Ovary (tissue), 9 donors: ENCODE results near the gene NLGN1. TPM values are rescaled to one million over a fixed set of nuclear protein-coding genes. Genes with fewer than 3 reads are reported as not detected.

Experiments used
- DNase-seq, 5 donors: peaks; one replicate each; pipeline ENCODE4 v3.0.0-alpha.2; 2019 to 2020
- H3K27ac ChIP-seq, 2 donors: fragments of 200-600 bp; one replicate each; pipeline versions ENCODE4 v1.5.1 to v1.8.0; 2019 to 2022
- H3K27me3 ChIP-seq: fragments of 200-600 bp; one replicate; pipeline ENCODE4 v1.8.0; 2022
- H3K36me3 ChIP-seq: fragments of 200-600 bp; sonication (generic); one replicate; pipeline ENCODE4 v1.5.1; 2019
- H3K4me1 ChIP-seq: one replicate; pipeline ENCODE4 v1.8.1; 2013; ENCODE audit warnings: mild to moderate bottlenecking, moderate library complexity; ENCODE audit not compliant: insufficient read depth
- H3K4me3 ChIP-seq: fragments of 200-600 bp; sonication (generic); one replicate; pipeline ENCODE4 v1.5.1; 2017
- H3K9me3 ChIP-seq, 2 donors: fragments of 200-600 bp in 1 of 2; sonication (generic) in 1 of 2; one replicate each; pipeline versions ENCODE4 v1.5.1 to v1.8.1; 2013 to 2019; ENCODE audit warnings: mild to moderate bottlenecking in 1 of 2, moderate library complexity in 1 of 2
- EP300 ChIP-seq: sonication (generic); formaldehyde crosslinking; IDR thresholded peaks from one replicate; pipeline ENCODE4 v1.6.1; 2017; ENCODE audit warnings: antibody characterized with exemption
- POLR2A ChIP-seq: fragments of 450-650 bp; IDR thresholded peaks from one replicate; pipeline ENCODE4 v1.6.1; 2017; ENCODE audit warnings: antibody characterized with exemption, mild to moderate bottlenecking, moderate library complexity
- WGBS, 3 donors: extraction: QIAGEN DNeasy Blood & Tissue Kit in 1 of 3; methylation state at CpG; one replicate each; pipeline versions ENCODE4 v1.1.5 to v1.1.7; 2013 to 2017; 5-methylcytosine and 5-hydroxymethylcytosine counted together
- intact Hi-C, 4 donors: fragments of 100-400 bp; cut with DNase I; formaldehyde crosslinking; loops; one replicate each; pipeline versions ENCODE4 v1.11.0 to v1.15.1; 2022 to 2023
- polyA plus RNA-seq, 2 donors: library from polyadenylated mRNA; stranded (reverse); fragments of 200-250 nt in 1 of 2; fragments of 350-450 nt in 1 of 2; fragmentation: Illumina TruSeq in 1 of 2; extraction: RNeasy Lipid Tissue Mini Kit (QIAGEN cat#74804) in 1 of 2; gene quantifications; one replicate each; pipeline ENCODE4 v1.2.3, GENCODE V29; 2013 to 2014
- total RNA-seq, 7 donors: library from RNA; depleted of rRNA in 2 of 7; stranded (reverse); fragments of >200 nt in 2 of 7; fragmentation: NEBNext Ultra II Directional in 3 of 7; extraction: Animal tissue kit (Norgen Biotek cat#: 25700) in 3 of 7; gene quantifications; one replicate each; pipeline versions ENCODE4 v1.1.0 to v1.2.4, GENCODE V29; 2016 to 2023
- TF ChIP-seq, protein P1 (sequence below), 3 donors: fragments of 450-650 bp in 2 of 3; fragments of 200-600 bp in 1 of 3; IDR thresholded peaks; one replicate each; pipeline versions ENCODE4 v1.5.1 to v1.8.0; 2016 to 2022; ENCODE audit warnings: antibody characterized with exemption in 3 of 3, mild to moderate bottlenecking in 1 of 3
- donor health status: DM: no; HTN: no; CAD: no; lungs with moderate emphysema.
- donor health status: DM: no; HTN: no; CAD: no.
- donor health status: Bipolar disorder and iron deficiency.
- donor health status: DM: yes; HTN: yes; CAD: no.
- donor health status: DM: no; HTN: no; CAD: no.
- donor health status: DM: yes; HTN: yes; CAD: no.

NLGN1 gene
- total and polyA plus RNA-seq, 9 donors = 1.2 to 7.7 (median 4.6) TPM

GRCh38 chr3:174321548-174321947 lies 924.0 kb downstream of the NLGN1 start:
- DNase-seq = no peak
- WGBS, 3 donors = 69 to 79% (median 76%) methylated on average over 1 of the region's 1 CpG
- H3K4me1 ChIP-seq = no peaks in the 10 kb centered on the region
- TF ChIP-seq EP300 = no peak
- no peak overlapping the region for H3K27ac ChIP-seq
- H3K9me3 ChIP-seq = no peaks in the 10 kb centered on the region
- intact Hi-C loops = no loop called here
- no peaks in the 10 kb centered on the region for H3K27me3 ChIP-seq
- no peaks in the 10 kb centered on the region for H3K36me3 ChIP-seq
- H3K4me3 ChIP-seq = no peak overlapping the region

GRCh38 chr3:174322789-174323188 lies 925.2 kb downstream of the NLGN1 start:
- 80 to 88% (median 82%) methylated on average over 2 of the region's 2 CpGs for WGBS, 3 donors
- no peaks in the 10 kb centered on the region for H3K4me1 ChIP-seq
- H3K27ac ChIP-seq = no peak overlapping the region
- TF ChIP-seq, protein P1, sequence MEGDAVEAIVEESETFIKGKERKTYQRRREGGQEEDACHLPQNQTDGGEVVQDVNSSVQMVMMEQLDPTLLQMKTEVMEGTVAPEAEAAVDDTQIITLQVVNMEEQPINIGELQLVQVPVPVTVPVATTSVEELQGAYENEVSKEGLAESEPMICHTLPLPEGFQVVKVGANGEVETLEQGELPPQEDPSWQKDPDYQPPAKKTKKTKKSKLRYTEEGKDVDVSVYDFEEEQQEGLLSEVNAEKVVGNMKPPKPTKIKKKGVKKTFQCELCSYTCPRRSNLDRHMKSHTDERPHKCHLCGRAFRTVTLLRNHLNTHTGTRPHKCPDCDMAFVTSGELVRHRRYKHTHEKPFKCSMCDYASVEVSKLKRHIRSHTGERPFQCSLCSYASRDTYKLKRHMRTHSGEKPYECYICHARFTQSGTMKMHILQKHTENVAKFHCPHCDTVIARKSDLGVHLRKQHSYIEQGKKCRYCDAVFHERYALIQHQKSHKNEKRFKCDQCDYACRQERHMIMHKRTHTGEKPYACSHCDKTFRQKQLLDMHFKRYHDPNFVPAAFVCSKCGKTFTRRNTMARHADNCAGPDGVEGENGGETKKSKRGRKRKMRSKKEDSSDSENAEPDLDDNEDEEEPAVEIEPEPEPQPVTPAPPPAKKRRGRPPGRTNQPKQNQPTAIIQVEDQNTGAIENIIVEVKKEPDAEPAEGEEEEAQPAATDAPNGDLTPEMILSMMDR (IDR thresholded peaks at IDR 0.05) = no peak
- TF ChIP-seq EP300 (no peak), POLR2A (no peak)
- intact Hi-C loops = no loop called here
- H3K27me3 ChIP-seq = no peaks in the 10 kb centered on the region
- no peaks in the 10 kb centered on the region for H3K9me3 ChIP-seq
- DNase-seq = no peak
- no peaks in the 10 kb centered on the region for H3K36me3 ChIP-seq
- no peak overlapping the region for H3K4me3 ChIP-seq

DNA sequence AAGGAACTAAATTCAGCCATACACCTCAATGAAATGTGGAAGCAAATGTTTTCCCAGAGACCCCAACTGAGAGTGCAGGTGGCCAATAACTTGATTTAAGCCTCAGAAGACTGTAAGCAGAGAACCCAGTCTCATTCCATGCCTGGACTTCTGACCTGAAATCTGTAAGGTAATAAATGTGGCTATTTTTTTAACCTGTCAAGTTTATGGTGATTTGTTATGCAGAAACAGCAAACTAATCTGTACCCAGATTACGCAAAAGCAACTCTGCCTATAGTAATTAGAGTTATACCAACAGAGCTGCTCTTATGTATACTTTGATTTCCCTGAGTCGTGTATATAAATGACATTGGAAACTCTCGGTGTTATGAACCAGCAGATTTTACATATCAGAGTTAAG lies 927.6 kb downstream of the NLGN1 start:
- H3K36me3 ChIP-seq = no peaks in the 10 kb centered on the region
- H3K9me3 ChIP-seq = no peaks in the 10 kb centered on the region
- H3K4me1 ChIP-seq = no peaks in the 10 kb centered on the region
- 84 to 90% (median 90%) methylated on average over 3 of the region's 3 CpGs for WGBS, 3 donors
- no peak overlapping the region for H3K27ac ChIP-seq
- no peak for TF ChIP-seq POLR2A
- no peak for TF ChIP-seq EP300
- TF ChIP-seq, protein P1 (IDR thresholded peaks at IDR 0.05) = no peak
- H3K27me3 ChIP-seq = no peaks in the 10 kb centered on the region
- H3K4me3 ChIP-seq = no peak overlapping the region
- intact Hi-C loops = no loop called here
- DNase-seq = no peak

DNA sequence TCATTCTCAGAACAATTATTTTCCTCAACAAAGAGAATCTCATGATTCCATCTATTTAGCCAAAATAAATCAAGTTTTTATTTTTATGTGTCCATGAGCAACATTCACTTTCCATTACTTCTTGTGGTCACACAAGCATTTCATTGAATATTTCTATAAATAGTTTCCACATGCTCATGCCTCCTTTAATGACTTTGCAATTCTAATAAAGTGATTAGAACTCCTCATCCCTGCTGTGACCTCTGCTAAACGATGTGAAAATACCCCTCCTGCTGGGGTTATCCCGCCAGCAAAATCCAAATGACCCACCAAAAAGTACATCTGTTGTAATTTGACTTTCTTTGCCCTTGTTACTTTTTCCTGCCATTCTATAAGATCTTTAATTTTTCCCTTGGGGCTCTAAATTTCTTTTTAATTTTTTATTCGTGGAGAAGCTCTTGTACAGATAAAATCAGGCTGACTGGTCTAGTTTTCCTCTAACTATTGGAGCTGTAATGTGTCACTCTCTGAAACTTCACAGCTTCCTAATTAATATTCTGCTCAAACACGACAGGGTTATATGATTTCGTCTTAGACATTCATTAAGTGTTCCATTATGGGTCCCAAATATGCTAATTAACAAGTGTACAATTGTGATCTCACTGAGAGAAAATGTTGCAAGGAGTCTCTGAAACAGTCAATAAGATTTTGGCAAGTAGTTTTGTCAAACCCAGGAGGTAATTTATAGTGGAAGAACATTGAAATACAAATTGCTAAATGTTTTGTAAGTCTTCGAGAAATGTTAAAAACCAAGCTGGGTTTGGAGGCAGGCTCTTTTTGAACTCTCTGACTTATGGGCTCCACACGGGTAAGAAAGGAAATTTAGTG lies 928.5 kb downstream of the NLGN1 start:
- Histone ChIP-seq H3K36me3 (no peaks in the 10 kb centered on the region), H3K27ac (no peak overlapping the region), H3K4me3 (no peak overlapping the region), H3K27me3 (no peaks in the 10 kb centered on the region), H3K9me3 (no peaks in the 10 kb centered on the region), H3K4me1 (no peaks in the 10 kb centered on the region)
- TF ChIP-seq EP300 (no peak), POLR2A (no peak)
- TF ChIP-seq, protein P1 (IDR thresholded peaks at IDR 0.05) = no peak
- intact Hi-C loops = no loop called here
- WGBS, 3 donors = 58 to 69% (median 67%) methylated on average over 7 of the region's 7 CpGs
- DNase-seq = no peak

- WGBS, 3 donors = 69 to 72% (median 72%) methylated on average over 3 of the region's 3 CpGs
- Histone ChIP-seq H3K27me3 (no peaks in the 10 kb centered on the region), H3K4me3 (no peak overlapping the region), H3K27ac (no peak overlapping the region), H3K9me3 (no peaks in the 10 kb centered on the region), H3K36me3 (no peaks in the 10 kb centered on the region), H3K4me1 (no peaks in the 10 kb centered on the region)
- intact Hi-C loops = no loop called here
- DNase-seq = no peak
- TF ChIP-seq POLR2A (no peak), EP300 (no peak)
- TF ChIP-seq, protein P1 (IDR thresholded peaks at IDR 0.05) = no peak
Observed at GRCh38 chr3:174329321-174329720, 931.8 kb downstream of the NLGN1 start.
